ENCODE results near the gene SERPINA10. TPM values are rescaled to one million over a fixed set of nuclear protein-coding genes. Genes with fewer than 3 reads are reported as not detected.

Gene SERPINA10
- total and polyA plus RNA-seq, 2 of the 13 experiments (the other 11 are each of a cell fraction or from before 2014, with no cell fraction given) = 20.1 to 20.2 TPM

GRCh38 chr14:94314890-94315289, 21.8 kb upstream of the SERPINA10 start:
- BruUV-seq (replicated peaks) = no TSS peak
- no peak overlapping the region for H3K9ac ChIP-seq (ENCODE audit: insufficient read depth, low read depth, low read length)
- FAIRE-seq (no peak), ATAC-seq (no peak), DNase-seq (ENCODE audit: low spot score) (no peak)
- H3K27me3 ChIP-seq (ENCODE audit: control insufficient read depth in 1 of 2, insufficient read depth in 2 of 2, low read length in 2 of 2) = no peaks in the 10 kb centered on the region
- TF ChIP-seq TFDP1 (CRISPR knock-in tag; IDR thresholded peaks at IDR 0.05; ENCODE audit: borderline replicate concordance) = no peak
- no peak for TF ChIP-seq ZNF670 (CRISPR knock-in tag; IDR thresholded peaks at IDR 0.05; ENCODE audit: borderline replicate concordance)
- no peak for TF ChIP-seq PAXIP1 (CRISPR knock-in tag; conservative IDR thresholded peaks at IDR 0.05)
- no peak for TF ChIP-seq ZNF746 (CRISPR knock-in tag; IDR thresholded peaks at IDR 0.05)
- TF ChIP-seq ZUFSP (CRISPR knock-in tag; IDR thresholded peaks at IDR 0.05; ENCODE audit: borderline replicate concordance) = no peak
- no peak for TF ChIP-seq KAT7 (CRISPR knock-in tag; IDR thresholded peaks at IDR 0.05; ENCODE audit: borderline replicate concordance)
- no peak for TF ChIP-seq ZNF12 (CRISPR knock-in tag; IDR thresholded peaks at IDR 0.05)
- TF ChIP-seq ZNF773 (CRISPR knock-in tag; IDR thresholded peaks at IDR 0.05; ENCODE audit: borderline replicate concordance) = no peak
- TF ChIP-seq E2F2 (CRISPR knock-in tag; IDR thresholded peaks at IDR 0.05; ENCODE audit: borderline replicate concordance) = no peak
- TF ChIP-seq NFRKB (IDR thresholded peaks at IDR 0.05) = no peak
- no peak for TF ChIP-seq ZNF772 (CRISPR knock-in tag; IDR thresholded peaks at IDR 0.05)
- TF ChIP-seq MAFF (IDR thresholded peaks at IDR 0.05; ENCODE audit: low read depth, low read length) = peak; percentile 85
- peak; percentile 84 to 89 for TF ChIP-seq MAFK (conservative IDR thresholded peaks at IDR 0.05 in 1 of 2, IDR thresholded peaks at IDR 0.05 in 1 of 2; ENCODE audit: low read length in 2 of 2)
- no peak for TF ChIP-seq SNAPC5 (CRISPR knock-in tag; IDR thresholded peaks at IDR 0.05; ENCODE audit: borderline replicate concordance)
- no peak overlapping the region for H3K27ac ChIP-seq (ENCODE audit: extremely low read length, insufficient read depth, low read length)
- peaks cover 6% of the 10 kb centered on the region; the same call in 1 of the 2 replicates for H4K20me1 ChIP-seq (ENCODE audit: insufficient read depth, low read length)
- no peak overlapping the region for H3K4me2 ChIP-seq (ENCODE audit: low read depth, low read length)
- no peaks in the 10 kb centered on the region for H3K9me3 ChIP-seq (ENCODE audit: low read length)
- peaks cover 74% of the 10 kb centered on the region for H3K4me1 ChIP-seq (ENCODE audit: insufficient read depth, low read length)
- H3K36me3 ChIP-seq (replicated peaks in 1 of 2; ENCODE audit: control insufficient read depth in 1 of 2, insufficient read depth in 2 of 2, low read length in 2 of 2) = peaks cover 19 to 47% of the 10 kb centered on the region in 2 experiments
- no peak overlapping the region for H2AFZ ChIP-seq (ENCODE audit: low read length)
- ChIA-PET POLR2A (interaction anchor here (1.1 to 1.5 kb wide), 2 partner anchors 22 to 153 kb away, joined by 3 to 4 read pairs; partner anchors contain the start of gene SERPINA10), CTCF (ENCODE audit: low intra/inter-chr PET ratio, low total read pairs) (no interaction called here)
- peaks cover 65% of the 10 kb centered on the region for H3K79me2 ChIP-seq (ENCODE audit: insufficient read depth, low read length)
- in situ Hi-C loops (cut with HindIII; ENCODE audit: extremely low pct_ligation_motif_present, low pct_unique_long_range_greater_than_20kb) (no loop called here), intact Hi-C loops (cut with micrococcal nuclease; ENCODE audit: unreplicated experiment) (no loop called here)
- 94% methylated on average over 2 of the region's 2 CpGs for WGBS (ENCODE audit: low lambda C conversion rate)
- H3K4me3 ChIP-seq (replicated peaks in 1 of 3; ENCODE audit: insufficient read depth in 1 of 3, low read depth in 2 of 3, low read length in 3 of 3) = no peak overlapping the region

Measured in HepG2 (cell line).